Fibroblast of mammary gland (primary cell): ENCODE results near the gene TBX6.

Experiments used
- DNase-seq: peaks from one replicate; pipeline ENCODE4 v3.0.0-alpha.2; 2010; ENCODE audit warnings: low read depth
- H3K4me3 ChIP-seq: 2 replicates; pipeline ENCODE4 v1.5.1; 2011; ENCODE audit warnings: low read depth, mild to moderate bottlenecking, low read length, moderate library complexity; ENCODE audit not compliant: control insufficient read depth
- TF ChIP-seq, protein P1 (sequence below): conservative IDR thresholded peaks from 2 replicates; pipeline ENCODE4 v1.5.1; 2011; ENCODE audit warnings: low read depth, low read length, inconsistent platforms; ENCODE audit not compliant: control insufficient read depth, insufficient read depth

TBX6 gene

GRCh38 chr16:30069611-30070462 lies 21.9 kb downstream of the TBX6 start:
- no peak overlapping the region for H3K4me3 ChIP-seq
- TF ChIP-seq, protein P1, sequence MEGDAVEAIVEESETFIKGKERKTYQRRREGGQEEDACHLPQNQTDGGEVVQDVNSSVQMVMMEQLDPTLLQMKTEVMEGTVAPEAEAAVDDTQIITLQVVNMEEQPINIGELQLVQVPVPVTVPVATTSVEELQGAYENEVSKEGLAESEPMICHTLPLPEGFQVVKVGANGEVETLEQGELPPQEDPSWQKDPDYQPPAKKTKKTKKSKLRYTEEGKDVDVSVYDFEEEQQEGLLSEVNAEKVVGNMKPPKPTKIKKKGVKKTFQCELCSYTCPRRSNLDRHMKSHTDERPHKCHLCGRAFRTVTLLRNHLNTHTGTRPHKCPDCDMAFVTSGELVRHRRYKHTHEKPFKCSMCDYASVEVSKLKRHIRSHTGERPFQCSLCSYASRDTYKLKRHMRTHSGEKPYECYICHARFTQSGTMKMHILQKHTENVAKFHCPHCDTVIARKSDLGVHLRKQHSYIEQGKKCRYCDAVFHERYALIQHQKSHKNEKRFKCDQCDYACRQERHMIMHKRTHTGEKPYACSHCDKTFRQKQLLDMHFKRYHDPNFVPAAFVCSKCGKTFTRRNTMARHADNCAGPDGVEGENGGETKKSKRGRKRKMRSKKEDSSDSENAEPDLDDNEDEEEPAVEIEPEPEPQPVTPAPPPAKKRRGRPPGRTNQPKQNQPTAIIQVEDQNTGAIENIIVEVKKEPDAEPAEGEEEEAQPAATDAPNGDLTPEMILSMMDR, result no peak
- DNase-seq, result peak; percentile 32

- DNase-seq, result peak; percentile 48
- TF ChIP-seq, protein P1, result peak; percentile 44
- no peak overlapping the region for H3K4me3 ChIP-seq
These were observed 22.7 kb downstream of the TBX6 start for GRCh38 chr16:30068750-30069610.

- H3K4me3 ChIP-seq, result no peak overlapping the region
- TF ChIP-seq, protein P1, result no peak
- DNase-seq, result no peak
These were observed 23.4 kb downstream of the TBX6 start for GRCh38 chr16:30068333-30068732.

DNA sequence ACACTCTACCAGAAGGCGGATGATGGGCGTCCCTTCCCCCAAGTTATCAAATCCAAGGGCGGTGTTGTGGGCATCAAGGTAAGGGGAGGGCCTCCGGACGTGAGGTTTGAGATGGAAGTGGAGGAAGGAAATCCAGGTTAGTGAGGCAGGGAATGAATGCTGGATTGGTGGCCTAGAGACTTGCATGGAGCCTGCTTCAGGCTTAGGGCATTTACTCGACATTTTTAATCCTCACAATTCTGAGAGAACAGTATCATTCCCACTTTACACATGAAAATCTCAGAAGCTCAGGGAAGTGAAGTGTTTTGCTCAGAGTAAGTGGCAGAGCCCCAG lies 24.2 kb downstream of the TBX6 start:
- DNase-seq, result no peak
- TF ChIP-seq, protein P1, result no peak
- peak overlapping the region; percentile 97 for H3K4me3 ChIP-seq

GRCh38 chr16:30066761-30067583 lies 24.8 kb downstream of the TBX6 start:
- TF ChIP-seq, protein P1, result no peak
- DNase-seq, result no peak
- peak overlapping the region; percentile 97 for H3K4me3 ChIP-seq
